GM19455 (cell line): ENCODE results near the gene CD48.
A peak's percentile ranks its signal among the peaks of the same experiment; 100 is the strongest.
"Not testable (repeated sequence)": the region's sequence is repeated elsewhere in the genome, so short reads cannot be mapped to it uniquely, and the experiment has no call there.

Experiments used
- ATAC-seq: cut with Tn5 transposase; IDR thresholded peaks from one replicate; pipeline ENCODE4 v1.9.1; 2021; ENCODE audit not compliant: unreplicated experiment

CD48 gene

DNA sequence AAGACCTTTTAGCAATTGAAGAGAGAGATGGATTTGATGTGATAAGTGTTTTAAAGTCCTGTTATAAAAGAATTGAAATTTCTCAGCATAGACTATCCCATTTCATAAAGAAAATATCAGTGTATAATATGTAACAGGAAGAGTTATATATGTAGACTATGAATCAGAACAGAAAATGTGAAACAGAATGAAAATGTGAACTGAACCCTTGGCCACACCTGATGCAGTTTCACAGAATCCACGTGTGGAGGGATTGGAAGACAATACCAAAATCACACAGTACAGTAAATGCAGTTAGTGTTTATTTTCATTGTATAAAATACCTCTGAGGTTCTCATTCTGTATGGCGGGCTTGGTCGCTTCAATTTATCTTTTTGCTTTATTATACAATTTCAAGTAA lies 54.9 kb downstream of the CD48 start:
- ATAC-seq = no peak

- no peak for ATAC-seq
Observed at GRCh38 chr1:160653620-160654016, 58.0 kb downstream of the CD48 start.

- no peak for ATAC-seq
Observed at GRCh38 chr1:160652924-160653619, 58.5 kb downstream of the CD48 start.

- not testable (repeated sequence) for ATAC-seq
Observed at GRCh38 chr1:160652065-160652641, 59.5 kb downstream of the CD48 start.

- ATAC-seq = no peak
Observed at GRCh38 chr1:160651433-160652064, 60.1 kb downstream of the CD48 start.

- no peak for ATAC-seq
Observed at GRCh38 chr1:160647329-160647720, 64.3 kb downstream of the CD48 start.

GRCh38 chr1:160646711-160647328 lies 64.8 kb downstream of the CD48 start, which contains the start of gene SLAMF1:
SLAMF1 (minus strand) TSS chr1:160647044; CDS start chr1:160646945, 99 bp downstream.
- peak; percentile 37 for ATAC-seq

- ATAC-seq = no peak
Observed at GRCh38 chr1:160646180-160646579, 65.4 kb downstream of the CD48 start.

GRCh38 chr1:160645386-160646130 lies 66.1 kb downstream of the CD48 start:
- ATAC-seq = no peak

DNA sequence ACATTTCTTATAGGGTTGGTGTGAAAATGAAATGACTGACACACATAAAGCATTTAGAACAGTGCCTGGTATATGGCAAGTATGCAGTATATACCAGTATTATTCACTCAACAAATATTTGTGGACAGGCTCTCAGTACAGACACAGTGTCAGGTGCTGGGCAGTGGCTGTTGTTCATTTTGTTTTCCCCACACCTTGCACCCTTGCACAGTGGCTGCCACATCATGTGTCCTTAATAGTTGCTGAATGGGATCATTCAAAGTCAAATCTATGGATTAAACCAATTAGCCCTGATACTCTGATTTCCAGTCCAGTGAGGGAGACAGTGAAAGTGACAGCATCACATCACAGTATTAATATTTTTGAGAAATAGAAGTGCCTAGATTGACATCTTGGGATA lies 67.2 kb downstream of the CD48 start:
- ATAC-seq = no peak

GRCh38 chr1:160643138-160643537 lies 68.5 kb downstream of the CD48 start:
- no peak for ATAC-seq

- no peak for ATAC-seq
Observed at GRCh38 chr1:160642281-160642644, 69.4 kb downstream of the CD48 start.

GRCh38 chr1:160641323-160642280 lies 70.0 kb downstream of the CD48 start:
- no peak for ATAC-seq

GRCh38 chr1:160640359-160641123 lies 71.1 kb downstream of the CD48 start:
- ATAC-seq = no peak

DNA sequence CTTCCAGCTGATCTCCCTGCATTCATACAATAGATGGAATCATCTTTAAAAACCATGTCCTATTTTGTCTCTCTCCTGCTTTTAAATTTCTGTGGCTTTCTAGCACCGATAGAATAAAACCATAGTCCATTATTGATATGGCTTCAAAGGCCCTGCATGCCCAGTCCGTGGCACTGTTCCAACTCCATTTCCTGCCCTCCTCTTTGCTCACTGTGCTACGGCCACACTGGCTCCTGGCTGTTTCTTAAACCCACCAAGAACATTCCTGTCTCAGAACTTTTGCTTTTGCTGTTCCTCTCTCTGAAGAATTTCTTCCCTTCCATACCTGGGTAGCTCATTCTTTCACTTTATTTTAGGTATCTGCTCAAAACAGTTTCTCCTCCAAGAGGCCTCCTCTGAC lies 72.0 kb downstream of the CD48 start:
- ATAC-seq = no peak

- ATAC-seq = no peak
Observed at GRCh38 chr1:160638926-160639325, 72.7 kb downstream of the CD48 start.

GRCh38 chr1:160638540-160638857 lies 73.1 kb downstream of the CD48 start:
- ATAC-seq = no peak

DNA sequence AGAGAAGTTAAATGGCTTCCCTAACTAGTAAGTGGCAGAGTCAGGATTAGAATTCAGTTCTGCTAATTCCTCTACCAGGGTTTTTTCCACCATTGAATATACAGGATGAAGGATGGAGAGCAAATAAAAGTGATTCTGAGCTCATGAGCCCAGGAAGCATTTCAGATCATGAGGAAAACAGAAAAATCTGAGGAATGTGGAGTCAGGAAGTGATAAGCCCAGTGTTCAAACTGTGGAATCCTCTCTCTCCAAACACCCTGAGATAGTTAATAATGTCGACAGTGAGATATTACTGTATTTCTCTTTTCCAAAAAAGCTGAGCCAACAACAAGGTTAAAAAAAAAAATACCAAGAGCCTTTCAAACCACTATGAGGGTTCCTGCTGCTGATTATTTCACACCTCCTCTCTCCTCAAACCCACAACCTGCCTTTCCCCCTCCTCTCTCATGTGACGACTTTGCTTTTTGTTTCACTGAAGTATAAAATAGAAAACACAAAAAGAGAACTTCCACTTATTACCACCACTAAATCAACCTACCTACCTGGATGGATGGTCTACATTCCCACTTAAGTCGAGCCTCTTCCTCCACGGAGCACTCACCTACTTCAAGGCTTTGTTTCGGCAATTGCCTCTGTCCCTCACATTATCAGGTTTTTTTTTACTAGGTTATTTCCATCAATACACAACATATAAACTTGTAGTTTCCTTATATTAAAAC lies 73.6 kb downstream of the CD48 start:
- ATAC-seq = no peak

- no peak for ATAC-seq
Observed at GRCh38 chr1:160637065-160637464, 74.6 kb downstream of the CD48 start.
